GM12875 (cell line): ENCODE results near the gene MSX2.

Source experiments
- H3K4me3 ChIP-seq: one replicate; pipeline ENCODE4 v1.5.1; 2011; ENCODE audit warnings: low read depth, low read length, control low read depth
- TF ChIP-seq, protein P1 (sequence below): IDR thresholded peaks from 2 replicates; pipeline ENCODE4 v1.5.1; 2011; ENCODE audit warnings: low read depth, mild to moderate bottlenecking, control low read depth, inconsistent platforms, low read length, moderate library complexity, borderline replicate concordance; ENCODE audit not compliant: insufficient read depth

MSX2 gene

DNA sequence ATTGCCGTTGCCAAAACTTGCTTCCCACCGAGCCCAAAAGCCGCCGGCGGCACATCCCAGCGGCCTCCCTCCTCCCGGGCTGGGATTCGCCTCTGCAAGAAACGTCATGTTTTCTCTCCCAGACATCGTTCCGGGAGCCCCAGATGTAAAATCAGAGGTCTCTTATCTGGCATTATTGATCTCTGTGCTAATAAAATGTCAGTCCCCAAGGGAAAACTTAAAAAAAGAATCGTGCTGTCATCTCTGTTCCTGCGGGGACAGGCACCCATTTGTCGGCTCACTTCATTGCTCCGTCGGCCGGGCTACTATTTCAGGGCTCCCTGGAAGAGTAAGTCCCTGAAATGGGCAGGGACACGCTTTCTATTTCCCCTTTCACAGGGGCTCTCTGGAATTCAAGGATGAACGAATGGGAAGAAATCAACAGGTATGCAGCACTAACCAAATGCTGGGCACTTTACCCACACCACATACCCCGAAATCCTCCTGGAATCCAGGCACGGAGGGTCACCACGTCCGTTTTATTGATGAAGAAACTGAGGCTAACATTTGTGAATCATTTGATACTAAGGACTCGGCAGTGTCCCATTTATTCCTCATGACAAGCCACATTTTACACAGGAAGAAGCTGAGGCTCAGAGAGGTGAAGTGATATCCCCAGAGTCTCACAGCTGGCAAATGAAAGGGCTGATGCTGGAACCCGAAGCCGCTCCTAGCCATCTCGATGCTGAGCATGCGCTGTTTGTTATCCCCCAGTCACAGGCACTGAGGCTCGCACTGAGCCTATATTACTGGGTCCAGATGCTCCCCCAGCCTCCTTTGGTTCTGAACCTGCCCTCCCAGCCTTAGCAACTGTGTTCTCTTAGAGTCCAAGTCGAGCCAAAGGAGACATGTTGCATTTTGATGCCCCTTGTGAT, 35.7 kb upstream of the MSX2 start:
- TF ChIP-seq, protein P1, sequence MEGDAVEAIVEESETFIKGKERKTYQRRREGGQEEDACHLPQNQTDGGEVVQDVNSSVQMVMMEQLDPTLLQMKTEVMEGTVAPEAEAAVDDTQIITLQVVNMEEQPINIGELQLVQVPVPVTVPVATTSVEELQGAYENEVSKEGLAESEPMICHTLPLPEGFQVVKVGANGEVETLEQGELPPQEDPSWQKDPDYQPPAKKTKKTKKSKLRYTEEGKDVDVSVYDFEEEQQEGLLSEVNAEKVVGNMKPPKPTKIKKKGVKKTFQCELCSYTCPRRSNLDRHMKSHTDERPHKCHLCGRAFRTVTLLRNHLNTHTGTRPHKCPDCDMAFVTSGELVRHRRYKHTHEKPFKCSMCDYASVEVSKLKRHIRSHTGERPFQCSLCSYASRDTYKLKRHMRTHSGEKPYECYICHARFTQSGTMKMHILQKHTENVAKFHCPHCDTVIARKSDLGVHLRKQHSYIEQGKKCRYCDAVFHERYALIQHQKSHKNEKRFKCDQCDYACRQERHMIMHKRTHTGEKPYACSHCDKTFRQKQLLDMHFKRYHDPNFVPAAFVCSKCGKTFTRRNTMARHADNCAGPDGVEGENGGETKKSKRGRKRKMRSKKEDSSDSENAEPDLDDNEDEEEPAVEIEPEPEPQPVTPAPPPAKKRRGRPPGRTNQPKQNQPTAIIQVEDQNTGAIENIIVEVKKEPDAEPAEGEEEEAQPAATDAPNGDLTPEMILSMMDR = no peak
- no peak overlapping the region for H3K4me3 ChIP-seq

DNA sequence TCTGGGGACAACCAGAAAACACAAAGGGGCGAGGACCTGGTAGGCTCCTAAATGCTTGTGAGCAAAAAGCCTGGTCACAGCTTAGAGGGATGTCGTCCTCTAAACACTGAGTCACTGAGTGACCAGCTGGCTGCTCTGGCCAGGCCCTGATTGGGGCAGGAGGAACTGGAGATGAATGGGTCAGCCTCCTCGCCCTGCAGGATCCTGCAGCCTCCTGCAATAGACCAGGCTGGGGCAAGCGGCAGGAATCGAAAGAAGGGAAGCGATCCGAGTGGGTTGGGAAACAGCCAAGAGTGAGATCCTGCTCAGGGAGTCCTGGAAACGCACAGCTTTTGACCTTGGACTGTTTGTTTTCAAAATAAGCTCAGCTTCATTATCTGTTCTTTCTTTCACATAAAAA, 34.1 kb upstream of the MSX2 start:
- TF ChIP-seq, protein P1 = no peak
- no peak overlapping the region for H3K4me3 ChIP-seq

DNA sequence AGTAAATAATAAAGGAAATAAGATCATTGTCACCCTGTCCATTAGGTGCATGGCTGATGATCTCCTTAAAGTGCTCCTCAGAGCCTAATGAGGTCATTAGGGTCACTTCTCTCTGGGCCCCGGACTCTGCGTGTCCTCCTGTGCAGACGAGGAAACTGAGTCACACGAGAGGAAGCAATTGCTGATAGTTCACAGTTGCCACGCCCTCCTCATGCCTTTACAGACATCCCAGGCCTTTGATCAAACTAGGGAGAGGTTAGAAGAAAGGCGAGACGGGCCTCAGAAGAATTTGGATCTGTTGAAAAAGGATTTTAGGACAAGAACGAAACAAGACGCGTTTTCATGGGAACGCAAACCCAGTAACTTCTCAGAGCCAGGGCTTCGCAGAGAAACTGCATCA, 32.0 kb upstream of the MSX2 start:
- TF ChIP-seq, protein P1 = no peak
- no peak overlapping the region for H3K4me3 ChIP-seq

DNA sequence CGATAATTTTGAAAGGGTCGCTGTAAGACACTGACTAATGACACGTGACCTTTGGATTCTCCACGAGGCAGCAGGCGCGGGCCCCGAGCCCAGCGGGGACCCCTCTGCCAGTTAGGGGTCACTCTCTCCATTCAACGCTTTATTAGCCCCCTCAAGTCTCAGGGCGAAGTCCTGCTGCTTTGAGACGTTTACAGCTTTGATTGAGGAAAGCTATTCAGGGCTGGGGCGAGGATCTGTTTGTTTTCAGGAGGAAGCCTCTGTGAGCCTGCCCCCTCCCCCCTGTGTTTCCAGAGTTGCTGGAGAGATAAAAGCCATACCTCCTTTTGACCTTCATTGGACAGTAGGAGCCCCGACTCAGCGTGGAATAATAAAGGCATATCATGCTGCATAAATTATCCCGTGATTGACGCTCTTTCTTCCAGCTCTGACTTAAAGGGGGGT, 31.4 kb upstream of the MSX2 start:
- TF ChIP-seq, protein P1 = no peak
- H3K4me3 ChIP-seq = no peak overlapping the region

DNA sequence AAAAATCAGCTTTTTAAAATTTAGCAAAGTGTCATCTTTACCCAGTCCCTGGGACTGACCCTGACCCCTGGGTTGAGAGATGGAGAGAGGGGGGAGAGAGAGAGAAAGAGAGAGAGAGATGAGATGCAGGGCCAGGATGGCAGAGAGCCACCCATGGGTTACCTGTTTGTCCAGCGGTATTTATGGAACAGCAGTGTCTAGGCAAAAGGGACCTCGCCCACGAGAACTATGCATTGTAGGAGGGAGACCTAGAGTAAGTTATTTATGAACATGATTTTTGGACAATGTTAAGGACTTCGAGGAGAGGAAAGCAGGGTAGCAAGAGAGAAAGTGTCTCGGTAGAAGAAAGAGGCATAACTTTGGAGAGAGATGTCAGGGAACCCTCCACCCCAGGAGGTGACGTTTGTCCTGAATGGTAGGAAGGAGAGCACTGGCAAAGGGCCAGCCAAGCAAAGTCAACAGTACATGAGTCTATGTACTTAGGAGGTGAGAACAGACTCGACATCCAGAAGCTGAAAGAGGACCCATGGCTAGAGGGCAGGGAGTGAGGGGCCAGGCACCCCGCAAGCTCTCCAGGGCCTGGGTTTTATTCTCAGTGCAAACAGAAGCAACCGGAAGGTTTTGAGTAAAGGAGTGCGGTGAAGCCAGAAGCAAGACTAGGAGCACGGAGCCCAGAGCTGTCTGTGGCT, 30.5 kb upstream of the MSX2 start:
- H3K4me3 ChIP-seq = no peak overlapping the region
- TF ChIP-seq, protein P1 = no peak

DNA sequence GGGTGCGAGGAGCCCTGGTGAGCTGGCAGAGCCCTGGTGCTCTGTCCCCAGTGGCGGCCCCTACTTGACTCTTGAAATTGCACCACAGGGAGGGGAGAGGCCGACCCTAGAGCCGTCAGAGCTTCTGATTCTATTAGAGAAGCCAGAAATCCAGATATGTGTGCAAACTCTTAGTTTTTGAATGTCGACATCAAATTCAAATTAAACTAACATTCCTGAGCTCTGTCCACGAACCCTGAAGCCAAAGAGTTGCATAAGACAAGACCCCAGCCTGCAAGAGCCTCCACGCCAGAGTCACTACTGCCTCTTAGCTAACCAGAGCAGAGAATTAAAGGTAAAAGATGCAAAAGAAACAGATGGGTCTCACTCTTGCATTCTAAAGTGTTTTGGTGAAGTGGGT, 29.8 kb upstream of the MSX2 start:
- TF ChIP-seq, protein P1 = no peak
- H3K4me3 ChIP-seq = no peak overlapping the region
